Right lobe of liver (tissue), 4 donors: Measurements from ENCODE around the gene FTH1.

ENCODE experiments used
- CTCF ChIP-seq, 4 donors: fragments of 200-600 bp in 3 of 4; fragments of 450-650 bp in 1 of 4; IDR thresholded peaks; one replicate each; pipeline versions ENCODE4 v1.5.1 to v1.8.0; 2016 to 2022; ENCODE audit warnings: antibody characterized with exemption in 4 of 4, mild to moderate bottlenecking in 2 of 4
- POLR2A ChIP-seq: fragments of 450-650 bp; IDR thresholded peaks from one replicate; pipeline ENCODE4 v1.6.1; 2017; ENCODE audit warnings: antibody characterized with exemption, mild to moderate bottlenecking
- donor health status: DM: no; HTN: no; CAD: no.
- donor health status: DM: no; HTN: no; CAD: no.
- donor health status: DM: no; HTN: yes; CAD: no.

- TF ChIP-seq CTCF (IDR thresholded peaks at IDR 0.05), result no peak
- TF ChIP-seq POLR2A, result no peak
These were observed 16.0 kb upstream of the FTH1 start for GRCh38 chr11:61983419-61983818.
